HepG2 (cell line): ENCODE data around the gene NUDT3. TPM values are rescaled to one million over a fixed set of nuclear protein-coding genes. Genes with fewer than 3 reads are reported as not detected.

Source experiments
- ATAC-seq: fragments of 200-7000 bp; cut with Tn5 transposase; 3 replicates; pipeline ENCODE4 v1.9.1; 2020; ENCODE audit warnings: mild to moderate bottlenecking, moderate library complexity
- BruUV-seq: library from RNA; stranded (reverse); fragments of 400-500 nt; replicated peaks from 2 replicates; lab custom pipeline; 2021; lab: Mats Ljungman, UMichigan
- CTCF ChIA-PET: fragments of 300-600 bp; formaldehyde crosslinking; extraction: SDS; loops from one replicate; lab custom pipeline; 2021; ENCODE audit warnings: low total read pairs, inconsistent platforms, low intra/inter-chr PET ratio; lab: Yijun Ruan, JAX
- POLR2A ChIA-PET: fragments of 350-600 bp; sonication (Branson Sonifier 250); formaldehyde crosslinking; loops from one replicate; lab custom pipeline; 2020; ENCODE audit warnings: antibody characterized with exemption, inconsistent platforms; lab: Yijun Ruan, JAX
- DNase-seq: peaks from one replicate; pipeline ENCODE4 v3.0.0-alpha.2; 2015; ENCODE audit warnings: low spot score
- FAIRE-seq: peaks from 3 replicates; lab custom pipeline; 2011; peaks lifted over from hg19 to GRCh38; lab: Jason Lieb, UNC
- H2AFZ ChIP-seq: one replicate; pipeline ENCODE4 v1.6.1; 2011; ENCODE audit warnings: low read length, inconsistent platforms
- H3K27ac ChIP-seq: fragments of 300-600 bp; 3 replicates; pipeline ENCODE4 v1.8.0; 2011; ENCODE audit warnings: mixed run types, mild to moderate bottlenecking, mixed read lengths, low read length, inconsistent platforms; ENCODE audit not compliant: insufficient read depth; ENCODE audit errors: extremely low read length
- H3K27me3 ChIP-seq, 2 experiments: fragments of 200-600 bp in 1 of 2; 2 replicates in 1 of 2; 3 replicates in 1 of 2; pipeline versions ENCODE4 v1.6.0 to v1.8.0; 2011; ENCODE audit warnings: low read length in 2 of 2, mild to moderate bottlenecking in 2 of 2, moderate library complexity in 2 of 2, inconsistent platforms in 1 of 2; ENCODE audit not compliant: insufficient read depth in 2 of 2, control insufficient read depth in 1 of 2
- H3K36me3 ChIP-seq, 2 experiments: fragments of 200-600 bp in 1 of 2; replicated peaks in 1 of 2; 2 replicates in 1 of 2; 3 replicates in 1 of 2; pipeline versions ENCODE4 v1.5.1 to v1.8.0; 2011; ENCODE audit warnings: low read length in 2 of 2, inconsistent platforms in 1 of 2; ENCODE audit not compliant: insufficient read depth in 2 of 2, control insufficient read depth in 1 of 2
- H3K4me1 ChIP-seq: 2 replicates; pipeline ENCODE4 v1.5.1; 2012; ENCODE audit warnings: low read length, inconsistent platforms; ENCODE audit not compliant: insufficient read depth
- H3K4me2 ChIP-seq: 2 replicates; pipeline ENCODE4 v1.6.0; 2011; ENCODE audit warnings: low read depth, low read length, inconsistent platforms
- H3K4me3 ChIP-seq, 3 experiments: fragments of 200-600 bp in 1 of 3; sonication (generic), shearing (Covaris generic) in 1 of 3; replicated peaks in 1 of 3; 2 replicates each; pipeline ENCODE4 v1.5.1; 2011 to 2016; ENCODE audit warnings: low read length in 3 of 3, inconsistent platforms in 2 of 3, low read depth in 2 of 3, mild to moderate bottlenecking in 2 of 3, control low read depth in 1 of 3, mixed read lengths in 1 of 3; ENCODE audit not compliant: insufficient read depth in 1 of 3
- H3K79me2 ChIP-seq: one replicate; pipeline ENCODE4 v1.6.1; 2011; ENCODE audit warnings: low read length, inconsistent platforms; ENCODE audit not compliant: insufficient read depth
- H3K9ac ChIP-seq: 2 replicates; pipeline ENCODE4 v1.6.0; 2011; ENCODE audit warnings: mild to moderate bottlenecking, low read depth, low read length, inconsistent platforms; ENCODE audit not compliant: insufficient read depth
- H3K9me3 ChIP-seq: 2 replicates; pipeline ENCODE4 v1.5.1; 2012; ENCODE audit warnings: mild to moderate bottlenecking, low read length
- H4K20me1 ChIP-seq: 2 replicates; pipeline ENCODE4 v1.6.0; 2011; ENCODE audit warnings: inconsistent platforms, mild to moderate bottlenecking, low read length, moderate library complexity; ENCODE audit not compliant: insufficient read depth
- ATF7 ChIP-seq, 2 experiments: fragments of 450-650 bp in 1 of 2; sonication (generic) in 1 of 2; formaldehyde crosslinking in 1 of 2; IDR thresholded peaks; 2 replicates each; pipeline versions ENCODE4 v1.4.0 to v1.6.1; 2016 to 2020; ENCODE audit warnings: antibody characterized with exemption in 1 of 2, mild to moderate bottlenecking in 1 of 2, missing genetic modification reagents in 1 of 2
- ATF7-NPFF ChIP-seq: sonication (generic); formaldehyde crosslinking; IDR thresholded peaks from 2 replicates; pipeline ENCODE4 v1.8.1; 2023; ENCODE audit warnings: mild to moderate bottlenecking, low read depth, missing genetic modification reagents, moderate library complexity
- CEBPG ChIP-seq: IDR thresholded peaks from 2 replicates; pipeline ENCODE4 v1.6.1; 2016
- IRF9 ChIP-seq: sonication (generic); formaldehyde crosslinking; IDR thresholded peaks from 2 replicates; pipeline ENCODE4 v1.8.0; 2022; ENCODE audit warnings: missing genetic modification reagents, mild to moderate bottlenecking, borderline replicate concordance
- MIXL1 ChIP-seq: IDR thresholded peaks from 2 replicates; pipeline ENCODE4 v1.6.1; 2016
- NFYB ChIP-seq: sonication (generic); formaldehyde crosslinking; IDR thresholded peaks from 2 replicates; pipeline ENCODE4 v1.4.0; 2020; ENCODE audit warnings: missing genetic modification reagents
- RFX1 ChIP-seq: fragments of 450-650 bp; IDR thresholded peaks from 2 replicates; pipeline ENCODE4 v1.6.1; 2017
- SALL1 ChIP-seq: sonication (generic); formaldehyde crosslinking; IDR thresholded peaks from 2 replicates; pipeline ENCODE4 v1.8.0; 2022; ENCODE audit warnings: mild to moderate bottlenecking, missing genetic modification reagents
- SAP130 ChIP-seq: IDR thresholded peaks from 2 replicates; pipeline ENCODE4 v1.6.1; 2016; ENCODE audit warnings: low read depth
- SOX5 ChIP-seq: IDR thresholded peaks from 2 replicates; pipeline ENCODE4 v1.6.1; 2016; ENCODE audit warnings: borderline replicate concordance
- TAF1 ChIP-seq: sonication (generic); formaldehyde crosslinking; IDR thresholded peaks from 2 replicates; pipeline ENCODE4 v1.4.0; 2020; ENCODE audit warnings: missing genetic modification reagents
- TRIM24 ChIP-seq: sonication (generic); formaldehyde crosslinking; IDR thresholded peaks from 2 replicates; pipeline ENCODE4 v1.8.0; 2022; ENCODE audit warnings: mild to moderate bottlenecking, missing genetic modification reagents
- ZMYM2 ChIP-seq: sonication (generic); formaldehyde crosslinking; IDR thresholded peaks from 2 replicates; pipeline ENCODE4 v1.8.0; 2022; ENCODE audit warnings: mild to moderate bottlenecking, missing genetic modification reagents
- ZNF337 ChIP-seq: sonication (generic); formaldehyde crosslinking; IDR thresholded peaks from 2 replicates; pipeline ENCODE4 v1.5.1; 2020; ENCODE audit warnings: missing genetic modification reagents, low read depth, mild to moderate bottlenecking, borderline replicate concordance
- WGBS: methylation state at CpG from one replicate; pipeline ENCODE4 v1.1.6; 2017; ENCODE audit warnings: low lambda C conversion rate; 5-methylcytosine and 5-hydroxymethylcytosine counted together
- in situ Hi-C: cut with HindIII; loops from 2 replicates; pipeline ENCODE4 v1.10.0; 2017; ENCODE audit warnings: low pct_unique_long_range_greater_than_20kb; ENCODE audit not compliant: extremely low pct_ligation_motif_present
- intact Hi-C: fragments of 100-400 bp; cut with micrococcal nuclease; formaldehyde crosslinking; loops from one replicate; pipeline ENCODE4 v1.10.0; 2022; ENCODE audit not compliant: unreplicated experiment
- polyA plus RNA-seq, 8 experiments: library from polyadenylated mRNA; depleted of rRNA in 3 of 8; stranded (reverse) in 7 of 8; unstranded in 1 of 8; fragments of >200 nt; fragmentation: Illumina TruSeq in 4 of 8; extraction: Trizol in 4 of 8; gene quantifications; 2 replicates each; pipeline versions ENCODE4 v1.2.1 to v1.2.3, GENCODE V29; 2011 to 2016; ENCODE audit warnings: low read depth in 4 of 8, missing spikeins in 1 of 8, mixed read lengths in 1 of 8; ENCODE audit not compliant: insufficient read depth in 1 of 8
- total RNA-seq, 5 experiments: library from RNA; depleted of rRNA; stranded (reverse); fragments of >200 nt; fragmentation: Illumina TruSeq; extraction: Trizol; gene quantifications; 2 replicates each; pipeline ENCODE4 v1.2.3, GENCODE V29; 2016; ENCODE audit warnings: low read depth in 1 of 5
- TF ChIP-seq, protein P1 (sequence below): sonication (generic); formaldehyde crosslinking; IDR thresholded peaks from 2 replicates; pipeline ENCODE4 v1.5.0; 2020; ENCODE audit warnings: mild to moderate bottlenecking, missing genetic modification reagents

The NUDT3 gene
- total and polyA plus RNA-seq, 2 of the 13 experiments (the other 11 are each of a cell fraction or from before 2014, with no cell fraction given): 20.2 to 20.6 TPM

GRCh38 chr6:34385793-34386195 lies 6.7 kb downstream of the NUDT3 start (continued):
- TF ChIP-seq ZMYM2 (CRISPR knock-in tag): 0 out of 2 replicates have a peak, but pooled peaks have one; percentile 55
- TF ChIP-seq SALL1 (CRISPR knock-in tag): peak; percentile 70
- TF ChIP-seq CEBPG (CRISPR knock-in tag): peak; percentile 87
- peak; percentile 22; the same call in 1 of the 2 replicates for TF ChIP-seq SAP130
- peak; percentile 80 for TF ChIP-seq SOX5 (CRISPR knock-in tag)
- TF ChIP-seq TRIM24: 0 out of 2 replicates have a peak, but pooled peaks have one; percentile 62
- TF ChIP-seq TAF1 (CRISPR knock-in tag): no peak
- no peak for TF ChIP-seq NFYB (CRISPR knock-in tag)
- TF ChIP-seq ZNF337: no peak
- no peak for TF ChIP-seq IRF9

DNA sequence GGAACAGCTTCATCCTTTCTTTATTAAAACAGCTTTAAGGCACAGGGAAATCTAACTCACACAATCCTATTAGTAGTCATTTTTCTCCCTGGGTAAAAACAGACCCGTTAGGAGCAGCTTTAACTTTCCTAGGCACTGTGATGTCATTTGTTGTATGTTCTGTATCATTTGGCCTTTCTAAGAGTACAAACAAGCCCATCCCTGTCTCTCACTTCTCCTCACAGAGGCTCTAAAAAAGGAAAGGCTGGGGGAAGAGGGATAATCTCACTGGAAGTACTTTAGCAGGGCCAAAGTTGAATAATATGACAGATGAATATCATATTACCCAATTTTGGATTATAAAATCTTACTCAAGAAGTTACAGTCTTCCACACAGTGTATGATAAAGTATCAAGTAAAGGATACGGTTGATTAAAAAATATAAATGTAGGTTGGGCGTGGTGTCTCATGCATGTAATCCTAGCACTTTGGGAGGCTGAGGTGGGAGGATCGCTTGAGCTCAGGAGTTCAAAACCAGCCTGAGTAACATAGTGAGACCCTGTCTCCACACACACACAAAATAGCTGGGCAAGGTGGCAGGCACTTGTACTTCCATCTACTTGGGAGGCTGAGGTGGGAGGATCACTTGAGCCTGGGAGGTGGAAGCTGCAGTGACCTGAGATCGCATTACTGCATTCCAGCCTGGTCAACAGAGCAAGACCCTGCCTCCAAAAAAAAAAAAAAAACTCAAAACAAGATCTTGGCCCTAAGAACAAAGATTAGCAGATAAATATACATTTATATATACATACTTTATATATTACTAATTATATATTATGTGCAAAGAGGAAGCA lies 7.9 kb downstream of the NUDT3 start:
- POLR2A ChIA-PET: interaction anchor here (1.3 kb wide), 1 partner anchor 31 kb away, joined by 4 read pairs; no protein-coding TSS in a partner anchor
- BruUV-seq: no TSS peak
- in situ Hi-C loops: no loop called here

More for the DNA sequence above, 7.9 kb downstream of the NUDT3 start:
- no peak overlapping the region for H3K9ac ChIP-seq
- H3K4me1 ChIP-seq: peaks cover 69% of the 10 kb centered on the region
- H3K27me3 ChIP-seq: no peaks in the 10 kb centered on the region
- 92% methylated on average over 5 of the region's 5 CpGs for WGBS
- FAIRE-seq (no peak), ATAC-seq (no peak), DNase-seq (no peak)
- no peaks in the 10 kb centered on the region for H3K9me3 ChIP-seq
- H2AFZ ChIP-seq: no peak overlapping the region
- H3K79me2 ChIP-seq: peaks cover 89% of the 10 kb centered on the region
- peaks cover 0 to 14% of the 10 kb centered on the region in 2 experiments; a peak in 3 of 5 replicates for H3K36me3 ChIP-seq
- intact Hi-C loops: no loop called here
- H3K27ac ChIP-seq: peak overlapping the region; percentile 7
- H3K4me3 ChIP-seq: no peak overlapping the region
- H3K4me2 ChIP-seq: no peak overlapping the region
- CTCF ChIA-PET: no interaction called here
- TF ChIP-seq MIXL1 (CRISPR knock-in tag) (no peak), ATF7-NPFF (no peak), ATF7 (IDR thresholded peaks at IDR 0.05) (no peak), ATF7 (CRISPR knock-in tag; IDR thresholded peaks at IDR 0.05) (no peak), RFX1 (no peak)
- TF ChIP-seq, protein P1, sequence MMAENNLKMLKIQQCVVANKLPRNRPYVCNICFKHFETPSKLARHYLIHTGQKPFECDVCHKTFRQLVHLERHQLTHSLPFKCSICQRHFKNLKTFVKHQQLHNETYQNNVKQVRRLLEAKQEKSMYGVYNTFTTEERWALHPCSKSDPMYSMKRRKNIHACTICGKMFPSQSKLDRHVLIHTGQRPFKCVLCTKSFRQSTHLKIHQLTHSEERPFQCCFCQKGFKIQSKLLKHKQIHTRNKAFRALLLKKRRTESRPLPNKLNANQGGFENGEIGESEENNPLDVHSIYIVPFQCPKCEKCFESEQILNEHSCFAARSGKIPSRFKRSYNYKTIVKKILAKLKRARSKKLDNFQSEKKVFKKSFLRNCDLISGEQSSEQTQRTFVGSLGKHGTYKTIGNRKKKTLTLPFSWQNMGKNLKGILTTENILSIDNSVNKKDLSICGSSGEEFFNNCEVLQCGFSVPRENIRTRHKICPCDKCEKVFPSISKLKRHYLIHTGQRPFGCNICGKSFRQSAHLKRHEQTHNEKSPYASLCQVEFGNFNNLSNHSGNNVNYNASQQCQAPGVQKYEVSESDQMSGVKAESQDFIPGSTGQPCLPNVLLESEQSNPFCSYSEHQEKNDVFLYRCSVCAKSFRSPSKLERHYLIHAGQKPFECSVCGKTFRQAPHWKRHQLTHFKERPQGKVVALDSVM (CRISPR knock-in tag): peak; percentile 60; the same call in 1 of the 2 replicates
- peaks cover 24% of the 10 kb centered on the region for H4K20me1 ChIP-seq
